Nephron (organoid): Measurements from ENCODE around the gene MRTFA.

ENCODE experiments used
- H3K27ac Mint-ChIP-seq, 3 experiments: 2 replicates each; pipeline ENCODE4 v1.8.0; 2020; ENCODE audit warnings: mixed read lengths in 3 of 3, mild to moderate bottlenecking in 2 of 3, moderate library complexity in 1 of 3
- H3K27me3 Mint-ChIP-seq: 2 replicates; pipeline ENCODE4 v1.8.0; 2021; ENCODE audit warnings: low read depth, mild to moderate bottlenecking, moderate library complexity, mixed read lengths
- H3K36me3 Mint-ChIP-seq: 2 replicates; pipeline ENCODE4 v1.8.0; 2020; ENCODE audit warnings: low read depth, mixed read lengths
- H3K4me1 Mint-ChIP-seq: 2 replicates; pipeline ENCODE4 v1.8.0; 2020; ENCODE audit warnings: mixed read lengths
- H3K4me3 Mint-ChIP-seq, 3 experiments: 2 replicates each; pipeline ENCODE4 v1.8.0; 2020; ENCODE audit warnings: mild to moderate bottlenecking in 3 of 3, mixed read lengths in 3 of 3, moderate library complexity in 2 of 3
- H3K9me3 Mint-ChIP-seq: 2 replicates; pipeline ENCODE4 v1.8.0; 2020; ENCODE audit warnings: mixed read lengths
- TF ChIP-seq, protein P1 (sequence below), 3 experiments: fragments of 200-600 bp; sonication (generic); IDR thresholded peaks; one replicate each; pipeline ENCODE4 v1.5.0; 2021; ENCODE audit warnings: antibody characterized with exemption in 3 of 3; ENCODE audit not compliant: unreplicated experiment in 3 of 3

The MRTFA gene

DNA sequence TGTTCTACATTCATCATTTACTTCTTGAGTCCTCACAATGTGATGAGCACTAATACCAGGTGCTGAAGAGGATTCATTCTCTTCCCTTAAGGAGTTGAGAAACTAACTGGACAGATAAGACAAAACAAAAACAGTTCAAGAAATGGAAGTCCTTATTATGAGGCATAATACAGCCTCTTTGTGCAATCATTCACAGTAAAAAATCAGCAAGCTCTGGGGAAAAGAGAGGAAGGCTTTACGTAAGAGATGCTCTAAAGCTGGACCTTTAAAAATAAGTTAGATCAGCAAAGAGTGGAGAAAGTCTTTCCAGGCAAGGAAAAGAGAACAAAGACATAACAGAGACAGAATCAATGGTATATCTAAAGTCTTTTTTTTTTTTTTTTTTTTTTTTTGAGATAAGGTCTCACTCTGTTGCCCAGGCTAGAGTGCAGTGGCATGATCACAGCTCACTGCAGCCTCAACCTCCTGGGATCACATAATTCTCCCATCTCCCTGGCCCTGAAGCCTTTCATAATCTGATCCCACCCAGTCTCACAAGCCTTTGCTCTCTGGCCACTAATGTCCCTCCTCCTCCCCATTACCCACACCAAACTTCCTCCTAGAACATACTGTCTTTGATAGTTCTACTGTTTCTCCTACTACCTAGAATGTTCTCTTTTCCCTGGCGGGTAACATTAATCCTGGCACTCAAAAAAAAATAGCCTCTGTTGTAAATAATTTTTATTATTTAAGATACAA is 40.9 kb downstream of the MRTFA start:
- no peak overlapping the region for H3K4me3 Mint-ChIP-seq
- H3K36me3 Mint-ChIP-seq, result peaks cover 8% of the 10 kb centered on the region
- H3K27me3 Mint-ChIP-seq, result no peaks in the 10 kb centered on the region
- H3K27ac Mint-ChIP-seq, result peak overlapping the region in 1 of 3 experiments; percentile 18
- TF ChIP-seq, protein P1, sequence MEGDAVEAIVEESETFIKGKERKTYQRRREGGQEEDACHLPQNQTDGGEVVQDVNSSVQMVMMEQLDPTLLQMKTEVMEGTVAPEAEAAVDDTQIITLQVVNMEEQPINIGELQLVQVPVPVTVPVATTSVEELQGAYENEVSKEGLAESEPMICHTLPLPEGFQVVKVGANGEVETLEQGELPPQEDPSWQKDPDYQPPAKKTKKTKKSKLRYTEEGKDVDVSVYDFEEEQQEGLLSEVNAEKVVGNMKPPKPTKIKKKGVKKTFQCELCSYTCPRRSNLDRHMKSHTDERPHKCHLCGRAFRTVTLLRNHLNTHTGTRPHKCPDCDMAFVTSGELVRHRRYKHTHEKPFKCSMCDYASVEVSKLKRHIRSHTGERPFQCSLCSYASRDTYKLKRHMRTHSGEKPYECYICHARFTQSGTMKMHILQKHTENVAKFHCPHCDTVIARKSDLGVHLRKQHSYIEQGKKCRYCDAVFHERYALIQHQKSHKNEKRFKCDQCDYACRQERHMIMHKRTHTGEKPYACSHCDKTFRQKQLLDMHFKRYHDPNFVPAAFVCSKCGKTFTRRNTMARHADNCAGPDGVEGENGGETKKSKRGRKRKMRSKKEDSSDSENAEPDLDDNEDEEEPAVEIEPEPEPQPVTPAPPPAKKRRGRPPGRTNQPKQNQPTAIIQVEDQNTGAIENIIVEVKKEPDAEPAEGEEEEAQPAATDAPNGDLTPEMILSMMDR (IDR thresholded peaks at IDR 0.05; ENCODE audit: unreplicated experiment in 3 of 3), result no peak
- H3K4me1 Mint-ChIP-seq, result peaks cover 46% of the 10 kb centered on the region
- H3K9me3 Mint-ChIP-seq, result no peaks in the 10 kb centered on the region

DNA sequence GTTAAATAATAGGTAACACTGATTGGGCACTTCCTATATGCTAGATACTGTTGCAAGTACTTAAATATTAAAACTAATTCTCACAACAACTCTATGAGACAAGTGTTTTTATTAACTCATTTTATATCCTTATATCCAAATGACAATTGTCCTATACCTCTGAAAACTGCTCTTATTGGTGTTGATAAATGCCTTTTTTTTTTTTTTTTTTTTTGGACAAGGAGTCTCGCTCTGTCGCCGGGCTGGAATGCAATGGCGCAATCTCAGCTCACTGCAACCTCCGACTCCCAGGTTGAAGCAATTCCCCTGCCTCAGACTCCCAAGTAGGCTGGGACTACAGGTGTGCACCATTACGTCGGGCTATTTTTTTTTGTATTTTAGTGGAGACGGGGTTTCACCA is 41.6 kb downstream of the MRTFA start:
- Mint-ChIP-seq H3K4me3 (no peak overlapping the region), H3K27ac (no peak overlapping the region), H3K9me3 (no peaks in the 10 kb centered on the region), H3K36me3 (peaks cover 8% of the 10 kb centered on the region), H3K27me3 (no peaks in the 10 kb centered on the region), H3K4me1 (peaks cover 41% of the 10 kb centered on the region)
- TF ChIP-seq, protein P1 (IDR thresholded peaks at IDR 0.05; ENCODE audit: unreplicated experiment in 3 of 3), result no peak

DNA sequence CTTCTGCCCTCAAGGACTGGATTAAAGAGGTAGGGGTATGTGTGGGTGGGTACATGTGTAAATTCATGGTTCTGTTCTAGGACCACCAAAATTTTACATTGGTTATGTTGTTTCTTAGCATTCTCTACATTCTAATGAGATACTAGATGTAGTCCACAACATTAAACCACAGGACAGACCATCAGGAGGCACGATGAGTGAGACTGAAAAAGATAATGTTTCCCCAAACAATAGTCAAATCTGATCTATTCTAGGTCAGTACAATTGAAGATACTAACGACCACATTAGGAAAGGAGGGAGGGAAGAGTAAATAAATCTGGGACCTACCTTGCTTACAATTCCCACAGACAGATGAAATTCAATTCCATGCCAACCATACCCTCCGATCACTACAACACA is 42.2 kb downstream of the MRTFA start:
- H3K4me1 Mint-ChIP-seq, result peaks cover 41% of the 10 kb centered on the region
- H3K9me3 Mint-ChIP-seq, result no peaks in the 10 kb centered on the region
- peaks cover 8% of the 10 kb centered on the region for H3K36me3 Mint-ChIP-seq
- H3K27me3 Mint-ChIP-seq, result no peaks in the 10 kb centered on the region
- no peak overlapping the region for H3K4me3 Mint-ChIP-seq
- no peak overlapping the region for H3K27ac Mint-ChIP-seq
- TF ChIP-seq, protein P1 (IDR thresholded peaks at IDR 0.05; ENCODE audit: unreplicated experiment in 3 of 3), result no peak

DNA sequence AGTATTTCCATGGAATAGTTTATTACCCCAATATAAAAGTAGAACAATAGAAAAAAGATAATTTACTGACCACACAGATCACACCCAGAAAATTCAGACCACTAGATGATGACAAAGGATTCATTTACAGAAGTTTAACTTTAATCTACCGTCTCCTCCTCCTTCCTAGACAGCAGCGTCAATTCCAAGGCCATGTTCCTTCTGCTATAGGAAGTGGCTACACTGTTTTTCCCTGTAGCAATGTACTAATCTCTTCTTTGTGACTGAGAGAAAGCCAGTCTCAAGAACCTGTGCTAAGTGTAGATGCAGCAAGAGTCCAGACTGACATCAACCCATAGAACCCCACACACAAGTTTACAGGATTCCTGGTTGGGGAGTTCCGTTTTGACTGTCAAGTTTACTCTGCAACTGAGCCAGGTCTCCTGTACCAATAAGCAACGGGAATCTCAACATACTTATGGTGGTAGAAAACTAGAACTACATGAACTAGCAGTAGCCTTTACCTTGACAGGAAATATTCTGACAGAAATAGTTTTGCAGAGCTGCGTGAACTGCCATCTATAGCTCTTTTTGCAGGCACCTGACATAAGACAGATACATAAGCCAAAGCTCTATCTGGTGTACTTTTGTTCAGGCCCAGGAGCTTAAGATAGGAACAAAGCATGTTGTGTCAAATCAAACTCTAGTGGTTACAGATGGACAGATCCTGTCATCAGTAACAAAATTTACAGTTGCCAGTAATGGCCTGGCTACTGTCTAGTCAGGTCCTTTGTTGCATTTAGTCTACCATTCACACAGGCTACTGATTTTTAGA is 42.9 kb downstream of the MRTFA start:
- H3K4me3 Mint-ChIP-seq, result no peak overlapping the region
- TF ChIP-seq, protein P1 (IDR thresholded peaks at IDR 0.05; ENCODE audit: unreplicated experiment in 3 of 3), result no peak

DNA sequence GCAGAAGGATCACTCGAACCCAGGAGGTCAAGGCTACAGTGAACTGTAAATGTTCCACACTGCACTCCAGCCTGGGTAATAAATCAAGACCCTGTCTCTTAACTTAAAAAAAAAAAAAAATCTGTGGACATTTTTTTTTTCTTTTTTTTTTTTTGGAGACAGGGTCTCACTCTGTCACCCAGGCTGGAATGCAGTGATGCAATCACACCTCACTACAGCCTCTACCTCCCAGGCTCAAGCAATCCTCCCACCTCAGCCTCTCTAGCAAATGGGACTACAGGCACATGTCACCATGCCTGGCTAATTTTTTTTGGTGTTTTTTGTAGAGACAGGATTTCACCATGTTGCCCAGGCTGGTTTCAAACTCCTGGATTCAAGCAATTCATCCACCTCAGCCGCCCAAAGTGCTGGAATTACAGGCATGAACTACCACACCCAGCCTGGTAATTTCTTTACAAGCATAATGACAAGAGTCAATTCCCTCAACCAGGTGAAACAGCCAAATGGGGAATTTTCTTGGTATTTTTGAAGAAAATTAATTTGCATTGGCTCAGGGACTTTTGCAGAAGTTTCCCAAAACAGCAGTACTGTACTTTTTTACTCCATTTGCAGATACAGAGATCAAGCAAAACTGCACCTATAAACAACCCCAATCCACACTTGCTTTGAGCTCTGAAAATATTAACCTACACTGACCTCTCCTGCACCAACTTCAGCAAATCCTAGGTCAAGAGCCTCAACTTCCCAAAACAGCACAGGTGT is 44.0 kb downstream of the MRTFA start:
- TF ChIP-seq, protein P1 (IDR thresholded peaks at IDR 0.05; ENCODE audit: unreplicated experiment in 3 of 3), result no peak
- Mint-ChIP-seq H3K27ac (peak overlapping the region in 1 of 3 experiments; percentile 48), H3K4me1 (peaks cover 36% of the 10 kb centered on the region), H3K27me3 (no peaks in the 10 kb centered on the region), H3K4me3 (no peak overlapping the region), H3K36me3 (peaks cover 12% of the 10 kb centered on the region), H3K9me3 (no peaks in the 10 kb centered on the region)

More for the DNA sequence above, 42.9 kb downstream of the MRTFA start:
- Mint-ChIP-seq H3K9me3 (no peaks in the 10 kb centered on the region), H3K27me3 (no peaks in the 10 kb centered on the region), H3K27ac (peak overlapping the region in 2 of 3 experiments; percentile 38 to 48), H3K4me1 (peaks cover 41% of the 10 kb centered on the region), H3K36me3 (peaks cover 8% of the 10 kb centered on the region)
